EL (cell line): ENCODE results near the gene RTL10.
A peak's percentile ranks its signal among the peaks of the same experiment; 100 is the strongest.
"Not testable (repeated sequence)": the region's sequence is repeated elsewhere in the genome, so short reads cannot be mapped to it uniquely, and the experiment has no call there.

Experiments
- DNase-seq: peaks from one replicate; pipeline ENCODE4 v3.0.0-alpha.2; 2016

The RTL10 gene

GRCh38 chr22:19888131-19888746, 33.6 kb upstream of the RTL10 start:
- DNase-seq = no peak

- DNase-seq = no peak
Measured at GRCh38 chr22:19887256-19887985, 32.7 kb upstream of the RTL10 start.

- peak; percentile 56 for DNase-seq
Measured at GRCh38 chr22:19886605-19887255, 32.1 kb upstream of the RTL10 start.

GRCh38 chr22:19885841-19886592, 31.3 kb upstream of the RTL10 start:
- no peak for DNase-seq

- DNase-seq = no peak
Measured at GRCh38 chr22:19884954-19885751, 30.5 kb upstream of the RTL10 start.

GRCh38 chr22:19884161-19884953, 29.7 kb upstream of the RTL10 start:
- DNase-seq = no peak

GRCh38 chr22:19883446-19883845, 28.8 kb upstream of the RTL10 start:
- not testable (repeated sequence) for DNase-seq

- DNase-seq = no peak
Measured at GRCh38 chr22:19882446-19883381, 28.0 kb upstream of the RTL10 start.

GRCh38 chr22:19880786-19881569, 26.3 kb upstream of the RTL10 start:
- DNase-seq = peak; percentile 99

GRCh38 chr22:19879992-19880785, 25.5 kb upstream of the RTL10 start:
- no peak for DNase-seq

- no peak for DNase-seq
Measured at GRCh38 chr22:19879643-19879991, 24.9 kb upstream of the RTL10 start.

- DNase-seq = no peak
Measured at GRCh38 chr22:19879246-19879570, 24.5 kb upstream of the RTL10 start.

- peak; percentile 80 for DNase-seq
Measured at GRCh38 chr22:19878461-19879245, 24.0 kb upstream of the RTL10 start.

GRCh38 chr22:19877626-19878339, 23.1 kb upstream of the RTL10 start:
- DNase-seq = peak; percentile 69

- no peak for DNase-seq
Measured at GRCh38 chr22:19876941-19877625, 22.4 kb upstream of the RTL10 start.

- no peak for DNase-seq
Measured at GRCh38 chr22:19876314-19876940, 21.8 kb upstream of the RTL10 start.
